GM21447 (cell line): ENCODE results near the gene NPHP4.

Source experiments
- ATAC-seq: cut with Tn5 transposase; IDR thresholded peaks from one replicate; pipeline ENCODE4 v1.9.1; 2021; ENCODE audit not compliant: unreplicated experiment

The NPHP4 gene

DNA sequence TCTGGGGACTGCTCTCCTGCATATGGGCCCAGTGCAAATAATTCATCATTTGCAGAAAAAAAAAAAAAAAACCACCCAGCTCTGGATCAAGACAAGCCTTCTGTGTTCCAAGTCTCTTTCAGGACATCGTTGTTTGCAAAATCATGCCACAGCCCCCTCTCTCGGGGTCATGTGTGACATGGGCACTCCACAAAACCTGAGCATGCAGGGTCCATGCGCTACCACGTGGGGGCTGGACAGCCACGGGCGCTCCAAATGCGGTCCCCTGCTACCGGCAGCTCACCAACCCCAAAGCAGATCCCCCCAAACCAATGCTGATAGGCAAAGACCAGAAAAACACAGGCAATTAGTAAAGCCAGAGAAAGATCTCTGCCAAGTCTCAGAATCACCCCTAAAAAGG, 17.6 kb downstream of the NPHP4 start:
- ATAC-seq, result no peak

DNA sequence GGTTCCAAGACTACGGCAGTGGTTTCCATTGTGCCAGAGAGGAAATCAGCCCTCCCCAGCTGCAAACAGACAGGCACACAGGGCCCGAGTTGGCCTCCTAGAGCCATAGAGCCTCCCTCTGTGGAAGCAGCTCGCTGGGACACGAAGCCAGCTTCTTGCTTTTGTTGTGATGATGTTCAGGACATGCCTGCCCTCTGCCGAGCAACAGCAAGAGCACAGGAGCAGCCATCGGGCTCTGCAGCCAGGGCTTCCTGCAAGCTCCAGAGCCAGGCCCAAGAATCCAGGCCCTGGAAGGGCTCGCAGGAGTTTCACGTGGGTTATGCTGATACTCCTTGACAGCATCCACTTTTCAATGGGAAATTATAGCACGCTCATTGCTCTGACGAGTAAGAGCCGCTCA, 18.5 kb downstream of the NPHP4 start:
- no peak for ATAC-seq

DNA sequence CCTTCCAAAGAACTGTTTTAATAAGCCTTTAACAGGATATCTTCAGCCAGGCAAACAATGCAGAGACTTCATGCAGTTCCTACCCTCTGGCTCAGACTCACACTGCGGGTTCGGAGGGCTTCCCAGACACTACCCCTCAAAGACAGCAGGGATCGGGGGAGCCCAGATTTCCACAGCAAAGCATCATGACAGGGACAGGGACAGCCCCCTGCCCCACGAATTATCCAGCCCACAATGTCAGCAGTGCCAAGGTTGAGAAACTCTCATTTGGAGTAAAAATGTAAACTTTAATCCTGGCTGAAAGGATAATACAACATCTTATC, 20.1 kb downstream of the NPHP4 start:
- no peak for ATAC-seq

DNA sequence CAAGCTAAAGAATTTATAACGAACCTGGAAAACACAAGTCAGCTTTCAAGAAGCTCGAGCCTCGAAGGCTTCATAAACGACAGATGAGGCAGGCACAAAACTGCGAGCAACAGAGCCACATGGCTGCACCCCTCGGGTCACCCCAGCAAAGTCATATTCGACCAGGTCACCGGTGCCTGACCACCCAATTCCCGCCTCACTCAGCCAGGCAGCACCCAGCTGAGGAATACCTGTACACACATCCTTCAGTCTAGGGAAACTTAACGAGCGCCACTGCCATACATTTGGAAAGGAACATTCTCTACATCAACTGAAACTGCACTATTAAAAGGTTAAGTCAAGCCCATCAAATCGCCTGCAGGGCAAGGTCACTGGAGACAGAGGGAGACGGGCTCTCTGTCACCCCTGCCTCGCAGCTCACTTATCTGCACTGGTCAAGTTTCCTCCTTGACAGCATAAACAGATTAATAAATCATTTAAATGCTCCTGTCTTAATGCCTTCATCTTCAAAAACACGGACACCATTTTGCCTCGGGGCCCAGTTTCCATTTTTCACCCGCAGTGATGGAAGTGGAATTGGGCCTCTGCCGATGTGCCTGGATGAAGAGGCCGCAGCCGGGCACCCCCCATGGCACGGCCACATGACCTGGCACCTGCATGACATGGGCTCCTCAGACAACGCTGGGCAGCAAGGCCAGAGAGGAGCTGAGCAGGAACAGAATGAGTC, 20.6 kb downstream of the NPHP4 start:
- no peak for ATAC-seq

DNA sequence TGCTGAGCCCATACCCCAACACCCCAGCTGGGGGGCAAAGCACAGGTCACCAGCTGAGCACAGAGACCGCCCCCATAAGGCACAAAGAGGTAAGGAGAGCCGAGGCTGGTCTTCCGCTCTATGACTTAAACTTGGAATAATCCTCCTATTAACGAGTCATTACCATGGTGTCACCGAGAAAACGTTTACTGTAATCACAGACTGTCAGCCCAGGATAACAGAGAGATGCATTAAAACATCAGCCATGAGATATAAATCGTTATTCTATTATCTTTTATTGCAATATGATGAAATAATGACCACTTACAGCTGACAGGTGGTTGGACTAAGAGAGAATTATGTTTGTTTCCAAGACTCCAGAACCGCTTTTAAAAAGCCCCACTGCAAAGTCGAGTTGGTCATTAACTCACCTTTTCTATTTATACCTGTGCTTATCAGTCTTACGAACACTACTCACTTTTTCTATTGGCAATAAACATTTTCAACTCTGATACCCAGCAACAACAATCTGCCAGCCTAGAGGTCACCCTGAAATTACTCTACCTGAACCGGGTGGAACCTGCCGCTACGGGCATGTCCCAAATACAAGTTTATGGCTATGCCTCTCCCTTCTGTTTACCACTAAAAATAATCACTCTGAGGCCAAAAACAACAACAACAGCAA, 21.5 kb downstream of the NPHP4 start:
- ATAC-seq, result no peak

DNA sequence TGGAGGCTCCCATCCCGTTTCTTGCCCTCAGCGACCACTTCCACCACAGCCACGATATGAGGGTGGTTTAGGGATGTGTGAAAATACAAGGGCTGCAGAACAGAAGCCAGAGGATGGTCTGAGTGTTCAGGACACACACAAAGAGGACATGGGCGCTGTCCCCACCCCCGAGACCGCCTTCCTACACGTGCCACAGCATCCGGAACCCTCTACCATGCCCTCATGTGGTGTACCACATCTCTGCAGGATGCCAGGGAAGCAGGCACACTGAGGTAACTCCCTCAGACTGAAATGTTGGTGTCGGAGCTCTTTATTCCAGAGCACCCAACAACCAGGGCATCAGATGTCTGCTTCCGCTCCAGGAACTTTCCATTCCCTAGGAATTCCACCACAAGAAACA, 23.1 kb downstream of the NPHP4 start:
- ATAC-seq, result no peak

DNA sequence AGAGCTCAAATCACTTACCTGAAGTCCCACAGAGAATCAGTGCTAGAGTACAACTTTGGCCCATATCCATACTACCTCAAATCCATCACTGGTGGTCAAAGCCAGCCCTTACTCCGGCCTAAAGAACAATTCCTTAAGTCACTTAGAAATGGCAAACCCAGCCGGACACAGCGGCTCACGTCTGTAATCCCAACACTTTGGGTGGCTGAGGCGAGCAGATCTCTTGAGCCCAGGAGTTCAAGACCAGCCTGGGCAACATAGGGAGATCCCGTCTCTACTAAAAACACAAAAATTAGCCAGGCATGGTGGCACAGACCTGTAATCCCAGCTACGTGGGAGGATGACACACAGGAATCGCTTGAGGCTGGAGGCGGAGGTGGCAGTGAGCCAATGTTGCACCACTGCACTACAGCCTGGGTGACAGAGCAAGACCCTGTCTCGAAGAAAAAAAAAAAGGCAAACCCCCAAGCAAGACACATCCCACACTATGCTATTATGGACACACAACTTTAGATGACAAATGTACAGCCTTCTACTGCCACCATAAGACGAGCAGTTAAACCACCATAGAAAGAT, 24.0 kb downstream of the NPHP4 start:
- no peak for ATAC-seq

DNA sequence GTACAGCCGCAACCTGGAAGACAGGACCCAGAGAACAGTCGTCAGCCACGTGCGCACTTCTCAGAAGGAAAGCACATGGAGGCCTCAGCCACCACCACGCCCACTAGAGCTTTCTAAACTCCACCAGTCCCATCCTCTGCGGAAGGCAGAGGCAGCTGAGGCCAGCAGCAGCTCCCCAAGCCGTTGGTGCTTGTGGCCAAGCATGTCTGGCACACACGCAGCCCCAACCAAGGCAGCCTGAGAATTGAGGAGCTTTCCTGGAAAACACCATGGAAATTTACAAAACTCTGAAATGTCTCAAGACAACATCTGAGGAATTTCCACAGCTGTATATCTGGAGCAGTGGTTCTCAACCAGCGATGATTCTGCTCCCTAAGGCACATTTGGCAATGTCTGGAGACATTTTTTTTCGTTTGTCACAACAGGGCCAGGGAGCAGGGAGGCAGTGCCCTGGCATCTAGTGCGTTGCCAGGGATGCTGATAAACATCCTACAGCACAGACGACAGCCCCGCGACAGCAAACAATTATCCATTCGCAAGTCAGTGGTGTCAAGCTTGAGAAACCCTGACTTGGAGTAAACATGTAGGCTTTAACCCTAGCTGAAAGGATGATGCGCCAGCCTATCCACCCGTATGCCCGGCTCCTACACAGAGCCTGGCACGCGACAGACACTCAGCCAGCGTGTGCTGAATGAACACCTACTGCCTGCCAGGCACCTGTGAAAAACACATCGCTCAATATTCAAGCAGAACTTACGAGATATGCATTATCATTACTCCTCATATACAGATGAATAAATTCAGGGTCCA, 24.7 kb downstream of the NPHP4 start:
- ATAC-seq, result no peak

DNA sequence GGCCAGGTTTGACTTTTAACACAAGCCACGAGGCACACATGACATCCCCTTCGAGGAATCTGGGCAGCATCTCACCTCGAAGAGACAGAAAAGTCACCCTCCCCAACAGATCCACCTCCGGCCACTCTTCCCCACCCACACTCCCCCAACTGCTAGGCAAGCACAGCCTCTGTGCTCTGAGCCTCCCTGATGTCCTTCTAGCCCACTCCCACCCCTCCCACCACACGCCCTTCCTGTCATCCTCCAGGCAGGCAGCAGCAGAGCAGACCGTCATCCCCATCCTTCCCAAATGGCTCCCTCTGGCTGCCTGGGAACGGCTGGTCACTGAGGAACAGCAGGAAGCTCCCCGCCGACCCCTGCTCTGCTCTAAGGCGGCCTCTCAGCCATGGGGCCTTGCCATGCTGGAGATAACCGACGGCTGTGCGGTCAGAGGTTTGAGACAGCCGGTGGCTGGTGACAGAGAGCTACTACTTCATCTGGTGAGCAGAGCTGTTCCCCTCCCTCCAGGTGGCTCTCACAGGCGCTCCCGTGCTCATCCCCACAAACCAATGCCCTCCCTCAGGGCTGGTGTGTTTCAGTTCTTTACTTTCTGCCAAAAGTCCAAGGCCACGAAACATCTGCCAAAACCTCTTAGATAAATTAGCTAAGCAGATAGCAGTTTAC, 25.6 kb downstream of the NPHP4 start:
- no peak for ATAC-seq

DNA sequence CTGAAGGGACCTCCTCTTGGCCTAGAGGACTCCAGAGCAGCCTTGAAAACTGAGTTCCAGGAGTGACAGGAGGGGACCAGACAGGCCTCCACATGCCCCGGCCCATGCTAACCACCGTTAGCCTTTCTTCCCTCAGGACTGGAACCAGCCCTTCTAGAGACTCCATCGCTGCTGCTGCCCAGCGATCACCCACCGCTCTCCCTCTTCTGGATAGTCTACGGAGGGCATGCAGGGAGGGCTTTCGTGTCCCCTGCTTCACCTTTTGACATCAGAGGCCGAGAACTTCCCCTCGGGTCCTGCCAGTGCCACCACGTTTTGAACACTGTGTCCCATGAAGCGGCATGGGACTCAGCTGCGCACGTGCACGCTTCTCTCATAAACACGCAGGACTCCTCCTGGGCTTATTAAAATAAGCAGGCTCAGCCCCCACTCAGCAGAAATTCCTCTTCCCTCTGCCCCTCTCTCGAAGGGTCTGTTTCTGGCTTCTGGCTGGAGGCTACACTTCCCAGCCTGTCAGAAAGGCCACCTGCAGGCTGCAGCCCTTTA, 26.6 kb downstream of the NPHP4 start:
- no peak for ATAC-seq

DNA sequence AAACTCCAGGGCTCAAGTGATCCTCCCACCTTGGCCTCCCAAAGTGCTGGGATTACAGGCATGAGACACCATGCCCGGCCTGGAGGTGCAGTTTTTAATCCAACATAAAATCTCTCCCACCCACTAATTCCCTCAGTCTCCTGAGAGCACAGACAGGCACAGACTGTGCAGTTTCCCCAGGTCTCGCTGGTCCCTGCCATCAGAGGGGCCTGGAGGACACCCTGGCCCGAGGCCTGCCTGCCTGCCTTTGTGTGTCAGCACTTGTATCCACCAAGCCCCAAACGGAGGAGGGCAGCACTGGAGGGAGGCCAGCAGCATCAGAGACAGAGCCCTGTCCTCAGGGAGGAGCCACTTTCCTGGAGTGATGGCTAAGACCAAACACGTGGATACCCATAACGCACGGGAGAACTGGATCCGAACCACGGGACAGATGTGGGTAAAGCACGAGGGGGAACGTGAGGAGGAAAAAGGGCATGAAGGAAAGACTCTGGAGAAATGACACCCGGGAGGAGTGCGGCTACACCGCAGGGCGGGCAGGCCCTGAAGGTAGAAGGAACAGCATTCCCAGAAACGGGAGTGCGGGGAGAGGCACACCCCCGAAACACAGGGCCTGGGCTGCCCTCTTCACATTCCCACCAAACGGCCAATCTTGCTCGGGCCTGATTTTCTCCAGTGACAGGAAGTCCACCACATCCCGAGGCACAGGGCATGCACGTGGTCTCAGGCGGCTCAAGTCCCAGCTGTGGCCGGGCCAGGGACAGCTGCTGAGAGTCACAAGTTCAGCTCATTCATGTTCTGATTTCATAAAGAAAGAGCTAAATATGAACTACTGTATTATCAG, 29.7 kb downstream of the NPHP4 start:
- ATAC-seq, result no peak

DNA sequence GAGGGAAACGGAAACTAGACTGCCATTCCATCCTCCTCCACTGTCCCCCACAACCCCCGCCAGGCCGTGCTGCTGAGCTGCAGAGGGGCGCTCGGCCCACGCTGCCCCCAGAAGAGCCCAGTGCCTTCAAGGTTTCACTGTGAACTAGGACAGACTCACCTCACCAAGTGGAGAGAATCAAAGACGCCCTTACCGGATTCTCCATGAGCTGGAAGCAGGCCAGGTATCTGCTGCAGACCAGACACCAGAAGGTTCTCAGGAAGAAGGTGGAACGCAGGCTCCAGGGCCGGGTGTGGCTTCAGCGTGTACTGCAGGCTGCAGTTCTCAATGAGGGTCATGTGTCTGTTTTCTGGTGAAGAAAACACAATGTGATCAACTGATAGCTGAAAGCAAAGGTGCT, 30.6 kb downstream of the NPHP4 start:
- ATAC-seq, result no peak

DNA sequence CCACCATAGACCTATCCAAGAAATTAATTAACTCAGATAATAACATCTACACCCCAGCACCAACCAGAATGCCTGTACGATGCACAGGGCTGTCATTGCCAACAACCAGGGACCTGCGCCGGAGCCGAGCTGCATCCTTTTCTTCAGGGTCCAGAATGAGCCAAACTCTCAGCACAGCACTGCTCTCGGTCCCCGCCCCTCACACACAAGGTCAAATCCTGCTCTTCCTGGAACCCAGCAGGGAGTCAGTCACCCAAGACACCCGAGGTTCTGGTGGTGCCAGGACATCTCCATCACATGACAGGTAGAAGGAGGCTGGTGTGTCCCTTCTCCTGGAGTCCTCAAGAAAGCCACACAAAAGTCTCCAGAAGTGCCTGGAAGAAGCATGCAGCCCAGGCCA, 31.9 kb downstream of the NPHP4 start:
- ATAC-seq, result no peak

DNA sequence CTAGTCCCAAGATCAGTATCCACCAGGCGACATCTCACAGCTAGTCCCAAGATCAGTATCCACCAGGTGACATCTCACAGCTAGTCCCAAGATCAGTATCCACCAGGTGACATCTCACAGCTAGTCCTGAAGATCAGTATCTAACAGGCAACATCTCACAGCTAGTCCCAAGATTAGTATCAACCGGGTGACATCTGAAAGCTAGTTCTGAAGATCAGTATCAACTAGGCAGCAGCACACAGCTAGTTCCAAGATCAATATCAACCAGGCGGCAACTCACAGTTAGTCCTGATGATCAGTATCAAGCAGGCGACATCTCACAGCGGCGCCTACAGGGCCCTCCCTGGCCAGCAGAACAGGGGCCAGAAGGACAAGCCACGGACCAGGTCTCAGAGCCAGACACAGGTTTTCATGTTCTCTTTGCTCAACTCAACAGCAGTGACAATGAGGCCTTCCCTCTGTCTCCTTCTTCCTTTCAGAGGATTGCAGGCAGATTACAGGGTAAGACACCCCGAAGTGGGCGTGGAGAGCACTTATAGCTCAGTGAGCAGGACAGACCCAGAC, 32.5 kb downstream of the NPHP4 start:
- no peak for ATAC-seq

DNA sequence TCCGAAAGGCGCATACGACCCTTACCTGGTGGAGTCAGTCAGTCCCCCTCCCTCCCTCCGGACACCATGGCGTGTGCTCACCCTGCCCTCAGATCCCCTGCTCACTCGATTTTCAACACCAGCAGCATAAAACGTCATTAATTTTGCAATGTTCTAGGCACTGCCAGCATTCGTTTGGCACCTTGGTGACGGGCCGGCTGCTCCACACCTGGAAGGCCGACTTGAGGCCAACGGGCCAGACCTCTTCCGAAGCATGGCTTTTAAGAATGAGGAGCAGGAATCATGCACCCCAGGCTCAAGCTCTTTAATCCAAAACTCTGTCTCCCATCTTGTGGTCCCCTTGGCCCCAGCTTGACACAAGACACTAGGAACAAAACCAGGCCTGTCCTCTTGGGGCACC, 33.1 kb downstream of the NPHP4 start:
- ATAC-seq, result no peak

DNA sequence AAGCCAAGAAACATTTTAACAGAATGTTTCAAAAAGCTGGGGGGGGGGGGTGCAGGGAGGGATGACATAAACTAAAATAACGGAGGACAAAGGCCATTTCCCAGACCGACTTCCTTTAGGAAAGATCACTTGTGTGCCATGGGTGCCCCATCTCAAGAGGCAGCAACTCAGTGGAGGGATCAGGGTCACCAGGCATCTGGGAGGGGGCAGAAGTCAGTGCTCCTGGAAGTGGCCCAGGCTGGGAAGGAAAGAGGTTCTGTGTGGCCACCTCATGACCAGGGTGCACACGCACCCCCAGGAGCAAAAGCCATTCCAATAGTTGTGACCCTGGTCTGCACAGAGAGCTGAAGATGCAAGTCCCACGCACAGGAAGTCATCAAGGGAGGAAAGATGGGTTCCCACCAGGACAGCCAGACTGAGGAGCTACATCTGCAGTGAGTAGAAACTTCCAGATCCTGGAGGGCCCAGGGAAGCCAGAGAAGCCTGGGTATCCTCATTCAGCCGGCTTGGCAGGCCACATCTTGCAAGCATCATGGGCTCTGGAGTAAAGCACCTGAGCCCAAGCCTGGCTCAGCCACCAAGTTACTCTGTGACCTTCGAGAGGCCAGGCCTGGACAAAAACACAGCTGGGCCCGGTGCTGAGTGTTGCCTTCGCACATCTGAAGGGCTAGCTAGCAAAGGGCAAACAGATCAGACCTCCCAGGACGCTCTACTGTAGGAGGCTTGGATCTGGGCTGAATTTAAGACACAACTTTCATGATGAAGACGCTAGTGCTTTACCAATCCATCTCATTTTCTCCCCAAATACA, 36.0 kb downstream of the NPHP4 start:
- ATAC-seq, result no peak

DNA sequence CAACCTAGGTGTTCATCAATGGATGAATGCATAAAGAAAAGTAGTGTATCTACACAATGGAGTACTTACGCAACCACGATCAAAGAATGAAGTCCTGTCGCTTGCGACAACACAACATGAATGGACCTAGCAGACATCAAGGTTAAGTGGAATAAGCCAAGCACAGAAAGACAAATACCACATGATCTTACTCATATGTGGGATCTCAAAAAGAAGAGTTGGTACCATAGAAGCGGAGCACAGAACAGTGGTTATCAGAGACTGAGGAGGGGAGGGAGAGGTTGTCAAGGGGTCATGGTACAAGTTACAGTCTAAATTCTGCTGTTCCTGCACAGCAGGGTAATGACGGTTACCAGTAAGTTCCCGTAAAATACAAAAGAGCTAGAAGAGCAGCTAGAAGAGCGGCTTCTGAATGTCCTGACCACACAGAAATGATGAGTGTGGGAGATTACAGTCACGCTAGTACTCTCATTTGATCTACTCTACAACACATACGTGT, 36.7 kb downstream of the NPHP4 start:
- ATAC-seq, result no peak

DNA sequence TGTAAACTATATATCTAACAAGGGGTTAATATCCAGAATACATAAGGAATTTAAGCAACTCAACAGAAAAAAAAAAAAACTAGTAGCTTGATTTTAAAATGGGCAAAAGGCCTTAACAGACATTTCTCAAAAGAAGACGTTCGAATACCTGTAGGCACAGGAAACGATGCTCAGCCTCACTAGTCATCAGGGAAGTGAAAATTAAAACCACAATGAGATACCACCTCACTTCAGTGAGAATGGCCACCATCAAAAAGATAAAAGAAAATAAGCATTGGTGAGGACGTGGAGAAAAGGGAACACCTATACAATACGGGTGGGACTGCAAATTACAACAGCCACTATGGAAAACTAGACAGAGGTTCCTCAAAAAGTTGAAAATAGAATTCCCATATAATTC, 37.3 kb downstream of the NPHP4 start:
- no peak for ATAC-seq

DNA sequence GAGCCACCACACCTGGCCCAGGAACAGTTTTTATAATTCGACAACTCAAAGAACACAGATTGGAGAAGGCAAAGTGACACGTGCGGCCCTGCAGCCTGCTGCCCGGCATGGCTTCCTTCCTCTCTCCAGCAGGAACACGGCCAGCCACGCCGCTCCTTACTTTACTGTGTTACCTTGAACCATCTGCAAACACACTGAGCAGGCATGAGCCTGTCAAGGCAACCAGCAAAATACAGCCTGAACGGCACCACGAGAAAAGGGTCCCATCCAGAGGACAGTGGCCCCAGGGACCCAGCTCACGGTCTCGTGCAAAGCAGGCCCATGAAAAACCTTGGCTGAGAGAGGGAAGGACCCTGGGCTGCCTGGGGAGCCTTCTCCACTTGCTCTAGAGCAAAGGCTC, 38.8 kb downstream of the NPHP4 start:
- no peak for ATAC-seq
